Adrenal gland (tissue), 12 donors: ENCODE data around the gene FSTL1. TPM values are rescaled to one million over a fixed set of nuclear protein-coding genes. Genes with fewer than 3 reads are reported as not detected.

ENCODE experiments used
- DNase-seq, 7 donors: peaks; one replicate each; pipeline ENCODE4 v3.0.0-alpha.2; 2019 to 2020
- H3K27ac ChIP-seq, 5 donors: fragments of 200-600 bp; sonication (generic) in 4 of 5; 1 replicate in 3 of 5; 2 replicates in 2 of 5; pipeline versions ENCODE4 v1.5.1 to v1.8.0; 2016 to 2020; ENCODE audit warnings: mild to moderate bottlenecking in 1 of 5
- H3K27me3 ChIP-seq: fragments of 200-600 bp; 2 replicates; pipeline ENCODE4 v1.8.0; 2021
- H3K36me3 ChIP-seq, 2 donors: fragments of 200-600 bp; replicated peaks in 1 of 2; 1 replicate in 1 of 2; 2 replicates in 1 of 2; pipeline versions ENCODE4 v1.5.1 to v1.8.0; 2018 to 2022
- H3K4me1 ChIP-seq, 2 donors: fragments of 200-600 bp; replicated peaks in 1 of 2; 1 replicate in 1 of 2; 2 replicates in 1 of 2; pipeline versions ENCODE4 v1.5.1 to v1.8.0; 2018 to 2021
- H3K4me3 ChIP-seq, 4 donors: fragments of 200-600 bp; sonication (generic) in 3 of 4; one replicate each; pipeline ENCODE4 v1.5.1; 2016 to 2018
- H3K9me3 ChIP-seq, 3 donors: fragments of 200-600 bp; sonication (generic) in 1 of 3; replicated peaks in 1 of 3; 1 replicate in 2 of 3; 2 replicates in 1 of 3; pipeline versions ENCODE4 v1.5.1 to v1.8.0; 2016 to 2021
- POLR2A ChIP-seq, 2 donors: fragments of 450-650 bp; IDR thresholded peaks; one replicate each; pipeline ENCODE4 v1.6.1; 2017; ENCODE audit warnings: antibody characterized with exemption in 2 of 2, mild to moderate bottlenecking in 2 of 2, moderate library complexity in 1 of 2
- WGBS, 4 donors: extraction: QIAGEN DNeasy Blood & Tissue Kit in 2 of 4; methylation state at CpG; one replicate each; pipeline versions ENCODE4 v1.1.5 to v1.1.7; 2013 to 2017; 5-methylcytosine and 5-hydroxymethylcytosine counted together
- intact Hi-C, 2 donors: fragments of 100-400 bp; cut with DNase I; formaldehyde crosslinking; loops; one replicate each; pipeline versions ENCODE4 v1.14.1 to v1.15.0; 2022 to 2023
- polyA plus RNA-seq, 3 donors: library from polyadenylated mRNA; stranded (reverse); fragments of 200-250 nt in 2 of 3; fragments of 350-450 nt in 1 of 3; fragmentation: Illumina TruSeq in 1 of 3; extraction: RNeasy Lipid Tissue Mini Kit (QIAGEN cat#74804) in 1 of 3; gene quantifications; one replicate each; pipeline ENCODE4 v1.2.3, GENCODE V29; 2013 to 2014
- total RNA-seq, 9 donors: library from RNA; depleted of rRNA in 4 of 9; stranded (reverse); fragments of >200 nt in 4 of 9; fragments of 120-200 nt in 1 of 9; fragmentation: NEBNext Ultra II Directional in 1 of 9; extraction: Animal tissue kit (Norgen Biotek cat#: 25700) in 1 of 9; gene quantifications; one replicate each; pipeline versions ENCODE4 v1.1.0 to v1.2.4, GENCODE V29; 2013 to 2023
- TF ChIP-seq, protein P1 (sequence below), 6 experiments: fragments of 450-650 bp in 4 of 6; fragments of 200-600 bp in 2 of 6; sonication (generic) in 1 of 6; IDR thresholded peaks; 1 replicate in 5 of 6; 2 replicates in 1 of 6; pipeline versions ENCODE4 v1.5.1 to v1.8.0; 2016 to 2021; ENCODE audit warnings: antibody characterized with exemption in 6 of 6, mild to moderate bottlenecking in 2 of 6, moderate library complexity in 1 of 6
- donor health status: healthy with polysubstance abuse.
- donor health status: Bipolar disorder and iron deficiency.
- donor health status: DM: yes; HTN: yes; CAD: no.
- donor health status: DM: no; HTN: no; CAD: no.
- donor health status: DM: no; HTN: no; CAD: no.
- donor health status: DM: yes; HTN: yes; CAD: no.

The FSTL1 gene
- total and polyA plus RNA-seq, 12 donors, result 45.6 to 625 (median 306) TPM

DNA sequence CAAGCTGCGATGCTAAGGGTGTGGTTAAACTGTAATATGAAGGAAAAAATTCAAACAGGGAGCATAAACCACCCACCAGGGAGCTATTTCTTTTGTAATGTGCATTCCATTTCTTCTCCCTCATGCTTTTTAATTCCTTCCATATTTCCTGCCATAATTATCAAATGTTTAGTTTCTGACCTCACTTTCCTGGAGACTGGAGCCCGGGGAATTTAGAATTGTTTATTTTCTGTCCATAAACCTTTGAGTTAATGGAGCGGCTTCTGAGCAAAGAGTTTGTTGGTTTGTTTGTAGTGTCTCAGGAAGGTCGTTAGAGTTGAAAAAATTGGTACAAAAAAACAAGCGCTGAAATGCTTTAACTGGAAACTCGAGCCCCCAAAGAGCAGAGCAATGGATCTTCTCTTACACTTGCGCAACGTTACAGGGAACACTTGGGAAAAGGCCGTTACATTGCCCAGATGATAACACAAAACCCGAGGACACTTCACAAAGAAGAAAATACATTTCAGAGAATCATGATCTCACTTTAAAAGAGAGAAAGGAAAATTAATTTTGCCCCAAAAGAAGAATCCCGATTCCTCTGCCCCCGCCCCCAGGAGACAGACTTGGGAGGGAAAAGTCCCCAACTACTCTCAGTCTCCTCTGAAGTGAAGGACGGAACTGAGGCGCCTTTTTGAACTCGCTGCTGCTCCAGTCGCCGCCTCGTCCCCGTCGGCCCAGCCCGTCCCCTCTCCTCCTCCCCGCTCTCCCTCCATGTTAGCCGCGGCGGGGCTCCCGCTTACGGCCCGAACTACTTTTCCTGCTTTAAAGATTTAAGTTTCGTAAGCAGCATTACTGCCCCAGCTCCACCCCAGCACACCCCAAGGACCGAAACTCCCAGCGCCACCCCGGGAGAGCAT is 842 bp downstream of the FSTL1 start:
- Histone ChIP-seq H3K27ac (peak overlapping the region; percentile 67 to 91 (median 86)), H3K4me3 (peak overlapping the region; percentile 43 to 98 (median 82)), H3K36me3 (peaks cover 0 to 5% of the 10 kb centered on the region in 2 donors), H3K27me3 (no peaks in the 10 kb centered on the region), H3K4me1 (peaks cover 24 to 48% of the 10 kb centered on the region in 2 donors), H3K9me3 (no peaks in the 10 kb centered on the region)
- peak in 1 of 2 donors; percentile 20 for TF ChIP-seq POLR2A (IDR thresholded peaks at IDR 0.05)
- TF ChIP-seq, protein P1, sequence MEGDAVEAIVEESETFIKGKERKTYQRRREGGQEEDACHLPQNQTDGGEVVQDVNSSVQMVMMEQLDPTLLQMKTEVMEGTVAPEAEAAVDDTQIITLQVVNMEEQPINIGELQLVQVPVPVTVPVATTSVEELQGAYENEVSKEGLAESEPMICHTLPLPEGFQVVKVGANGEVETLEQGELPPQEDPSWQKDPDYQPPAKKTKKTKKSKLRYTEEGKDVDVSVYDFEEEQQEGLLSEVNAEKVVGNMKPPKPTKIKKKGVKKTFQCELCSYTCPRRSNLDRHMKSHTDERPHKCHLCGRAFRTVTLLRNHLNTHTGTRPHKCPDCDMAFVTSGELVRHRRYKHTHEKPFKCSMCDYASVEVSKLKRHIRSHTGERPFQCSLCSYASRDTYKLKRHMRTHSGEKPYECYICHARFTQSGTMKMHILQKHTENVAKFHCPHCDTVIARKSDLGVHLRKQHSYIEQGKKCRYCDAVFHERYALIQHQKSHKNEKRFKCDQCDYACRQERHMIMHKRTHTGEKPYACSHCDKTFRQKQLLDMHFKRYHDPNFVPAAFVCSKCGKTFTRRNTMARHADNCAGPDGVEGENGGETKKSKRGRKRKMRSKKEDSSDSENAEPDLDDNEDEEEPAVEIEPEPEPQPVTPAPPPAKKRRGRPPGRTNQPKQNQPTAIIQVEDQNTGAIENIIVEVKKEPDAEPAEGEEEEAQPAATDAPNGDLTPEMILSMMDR (IDR thresholded peaks at IDR 0.05), result no peak
- intact Hi-C loops, result loop anchor here in 1 of 2 donors (5.0 kb wide), 1 partner anchor 102 kb away; no protein-coding TSS in a partner anchor
- DNase-seq, result peak; percentile 43 to 68 (median 47)
- WGBS, 4 donors, result 2 to 3% (median 2%) methylated on average over 23 to 32 of the region's 32 CpGs

DNA sequence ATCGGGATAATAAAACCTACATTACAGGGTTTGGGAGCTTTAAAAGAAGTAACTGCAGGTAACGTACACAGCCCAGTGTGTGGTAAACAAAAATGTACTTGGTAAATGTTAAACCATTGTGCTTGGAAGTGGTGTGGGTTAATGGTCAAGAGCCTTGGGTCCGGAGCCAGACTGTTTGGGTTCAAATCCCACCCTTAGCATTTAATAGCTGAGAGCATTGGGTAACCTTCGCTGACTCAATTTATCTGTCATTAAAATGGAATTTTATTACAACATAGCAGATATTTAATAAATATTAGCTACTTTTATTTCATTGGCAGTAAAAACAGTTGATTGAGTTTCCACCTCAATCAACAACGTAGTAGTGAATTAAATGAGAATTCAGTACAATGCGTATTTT is 1.5 kb downstream of the FSTL1 start:
- Histone ChIP-seq H3K9me3 (no peaks in the 10 kb centered on the region), H3K27me3 (no peaks in the 10 kb centered on the region), H3K27ac (peak overlapping the region in 3 of 5 donors; percentile 86 to 91 (median 88)), H3K36me3 (peaks cover 0 to 5% of the 10 kb centered on the region in 2 donors), H3K4me3 (peak overlapping the region in 3 of 4 donors; percentile 43 to 98 (median 94)), H3K4me1 (peaks cover 24 to 53% of the 10 kb centered on the region in 2 donors)
- TF ChIP-seq, protein P1 (IDR thresholded peaks at IDR 0.05), result no peak
- intact Hi-C loops, result no loop called here
- 67 to 73% (median 70%) methylated on average over 6 of the region's 6 CpGs for WGBS, 4 donors
- DNase-seq, result no peak

DNA sequence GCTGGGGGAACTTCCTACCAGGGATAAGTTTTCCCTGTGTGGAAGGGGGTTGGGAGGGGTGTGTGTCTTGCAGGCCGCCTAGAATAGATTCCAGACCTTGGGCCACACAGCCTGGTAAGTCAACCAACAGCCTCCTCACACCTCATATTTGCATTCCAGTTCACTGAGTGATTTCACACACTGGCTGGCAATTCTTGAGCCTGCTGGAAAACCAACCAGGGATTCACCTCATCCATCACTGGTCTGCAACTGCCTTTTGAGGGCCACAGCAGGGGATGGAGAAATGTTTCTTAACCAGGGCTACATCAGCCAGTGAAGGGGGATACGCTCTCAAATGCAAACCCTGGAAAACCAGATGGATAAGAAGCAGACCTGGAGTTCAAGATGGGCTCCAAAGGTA is 2.0 kb downstream of the FSTL1 start:
- Histone ChIP-seq H3K4me3 (peak overlapping the region in 2 of 4 donors; percentile 94 to 98), H3K36me3 (peaks cover 0 to 5% of the 10 kb centered on the region in 2 donors), H3K27ac (peak overlapping the region in 2 of 5 donors; percentile 88 to 91), H3K27me3 (no peaks in the 10 kb centered on the region), H3K4me1 (peaks cover 24 to 58% of the 10 kb centered on the region in 2 donors), H3K9me3 (no peaks in the 10 kb centered on the region)
- no peak for TF ChIP-seq POLR2A (IDR thresholded peaks at IDR 0.05)
- TF ChIP-seq, protein P1 (IDR thresholded peaks at IDR 0.05), result no peak
- DNase-seq, result no peak
- 59 to 73% (median 68%) methylated on average over 2 of the region's 2 CpGs for WGBS, 4 donors
- intact Hi-C loops, result no loop called here

DNA sequence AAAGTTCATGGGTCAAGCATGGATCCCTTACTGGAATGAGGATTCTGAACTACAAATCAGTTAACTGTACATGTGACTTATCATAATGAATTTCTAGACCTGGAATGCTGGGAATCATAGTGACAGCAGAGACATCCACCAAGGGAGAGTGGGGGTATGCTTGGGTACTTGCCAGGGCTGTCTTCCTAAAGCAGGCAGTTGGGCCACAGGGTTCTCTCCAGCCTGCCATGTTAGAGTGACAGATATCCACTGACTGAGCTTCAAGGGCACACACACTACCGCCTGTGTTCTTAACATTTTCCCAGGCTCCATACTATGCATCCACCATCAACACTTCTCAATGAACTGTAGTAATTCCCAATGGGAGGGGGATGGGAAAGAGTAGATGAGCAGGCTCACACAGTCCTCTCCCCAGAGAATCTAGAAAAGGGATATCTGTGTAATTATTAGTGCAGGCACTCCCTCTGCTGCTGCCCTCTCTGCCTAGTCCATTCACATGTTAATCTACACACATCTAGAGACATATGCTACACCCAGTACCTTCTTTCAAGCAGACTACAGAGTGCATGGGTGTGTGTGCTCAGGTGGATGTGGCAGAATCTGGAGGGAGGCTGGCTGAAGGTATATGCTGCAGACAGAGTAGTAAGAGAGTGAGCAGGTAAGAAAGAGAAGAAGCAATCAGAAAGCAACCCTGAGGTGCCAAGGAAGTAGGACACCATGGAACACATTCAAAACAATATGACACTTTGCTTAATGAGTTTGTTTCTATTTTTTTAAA is 3.7 kb downstream of the FSTL1 start:
- TF ChIP-seq, protein P1 (IDR thresholded peaks at IDR 0.05), result no peak
- TF ChIP-seq POLR2A (IDR thresholded peaks at IDR 0.05), result no peak
- Histone ChIP-seq H3K9me3 (no peaks in the 10 kb centered on the region), H3K27me3 (no peaks in the 10 kb centered on the region), H3K4me1 (peaks cover 24 to 65% of the 10 kb centered on the region in 2 donors), H3K27ac (peak overlapping the region in 2 of 5 donors; percentile 4 to 13), H3K4me3 (peak overlapping the region in 1 of 4 donors; percentile 10), H3K36me3 (peaks cover 0 to 5% of the 10 kb centered on the region in 2 donors)
- intact Hi-C loops, result no loop called here
- WGBS, 4 donors, result 56 to 82% (median 58%) methylated on average over 1 of the region's 1 CpG
- no peak for DNase-seq
